HepG2 (cell line): ENCODE data around the gene NOB1. TPM values are rescaled to one million over a fixed set of nuclear protein-coding genes. Genes with fewer than 3 reads are reported as not detected.

ENCODE experiments used
- ATAC-seq: fragments of 200-7000 bp; cut with Tn5 transposase; 3 replicates; pipeline ENCODE4 v1.9.1; 2020; ENCODE audit warnings: mild to moderate bottlenecking, moderate library complexity
- BruUV-seq: library from RNA; stranded (reverse); fragments of 400-500 nt; replicated peaks from 2 replicates; lab custom pipeline; 2021; lab: Mats Ljungman, UMichigan
- CTCF ChIA-PET: fragments of 300-600 bp; formaldehyde crosslinking; extraction: SDS; loops from one replicate; lab custom pipeline; 2021; ENCODE audit warnings: low total read pairs, inconsistent platforms, low intra/inter-chr PET ratio; lab: Yijun Ruan, JAX
- POLR2A ChIA-PET: fragments of 350-600 bp; sonication (Branson Sonifier 250); formaldehyde crosslinking; loops from one replicate; lab custom pipeline; 2020; ENCODE audit warnings: antibody characterized with exemption, inconsistent platforms; lab: Yijun Ruan, JAX
- DNase-seq: peaks from one replicate; pipeline ENCODE4 v3.0.0-alpha.2; 2015; ENCODE audit warnings: low spot score
- FAIRE-seq: peaks from 3 replicates; lab custom pipeline; 2011; peaks lifted over from hg19 to GRCh38; lab: Jason Lieb, UNC
- H2AFZ ChIP-seq: one replicate; pipeline ENCODE4 v1.6.1; 2011; ENCODE audit warnings: low read length, inconsistent platforms
- H3K27ac ChIP-seq: fragments of 300-600 bp; 3 replicates; pipeline ENCODE4 v1.8.0; 2011; ENCODE audit warnings: mixed run types, mild to moderate bottlenecking, mixed read lengths, low read length, inconsistent platforms; ENCODE audit not compliant: insufficient read depth; ENCODE audit errors: extremely low read length
- H3K27me3 ChIP-seq, 2 experiments: fragments of 200-600 bp in 1 of 2; 2 replicates in 1 of 2; 3 replicates in 1 of 2; pipeline versions ENCODE4 v1.6.0 to v1.8.0; 2011; ENCODE audit warnings: low read length in 2 of 2, mild to moderate bottlenecking in 2 of 2, moderate library complexity in 2 of 2, inconsistent platforms in 1 of 2; ENCODE audit not compliant: insufficient read depth in 2 of 2, control insufficient read depth in 1 of 2
- H3K36me3 ChIP-seq, 2 experiments: fragments of 200-600 bp in 1 of 2; replicated peaks in 1 of 2; 2 replicates in 1 of 2; 3 replicates in 1 of 2; pipeline versions ENCODE4 v1.5.1 to v1.8.0; 2011; ENCODE audit warnings: low read length in 2 of 2, inconsistent platforms in 1 of 2; ENCODE audit not compliant: insufficient read depth in 2 of 2, control insufficient read depth in 1 of 2
- H3K4me1 ChIP-seq: 2 replicates; pipeline ENCODE4 v1.5.1; 2012; ENCODE audit warnings: low read length, inconsistent platforms; ENCODE audit not compliant: insufficient read depth
- H3K4me2 ChIP-seq: 2 replicates; pipeline ENCODE4 v1.6.0; 2011; ENCODE audit warnings: low read depth, low read length, inconsistent platforms
- H3K4me3 ChIP-seq, 3 experiments: fragments of 200-600 bp in 1 of 3; sonication (generic), shearing (Covaris generic) in 1 of 3; replicated peaks in 1 of 3; 2 replicates each; pipeline ENCODE4 v1.5.1; 2011 to 2016; ENCODE audit warnings: low read length in 3 of 3, inconsistent platforms in 2 of 3, low read depth in 2 of 3, mild to moderate bottlenecking in 2 of 3, control low read depth in 1 of 3, mixed read lengths in 1 of 3; ENCODE audit not compliant: insufficient read depth in 1 of 3
- H3K79me2 ChIP-seq: one replicate; pipeline ENCODE4 v1.6.1; 2011; ENCODE audit warnings: low read length, inconsistent platforms; ENCODE audit not compliant: insufficient read depth
- H3K9ac ChIP-seq: 2 replicates; pipeline ENCODE4 v1.6.0; 2011; ENCODE audit warnings: mild to moderate bottlenecking, low read depth, low read length, inconsistent platforms; ENCODE audit not compliant: insufficient read depth
- H3K9me3 ChIP-seq: 2 replicates; pipeline ENCODE4 v1.5.1; 2012; ENCODE audit warnings: mild to moderate bottlenecking, low read length
- H4K20me1 ChIP-seq: 2 replicates; pipeline ENCODE4 v1.6.0; 2011; ENCODE audit warnings: inconsistent platforms, mild to moderate bottlenecking, low read length, moderate library complexity; ENCODE audit not compliant: insufficient read depth
- HMGA1 ChIP-seq: sonication (generic); formaldehyde crosslinking; conservative IDR thresholded peaks from 2 replicates; pipeline ENCODE4 v1.4.0; 2020; ENCODE audit warnings: missing genetic modification reagents
- KAT2B ChIP-seq: fragments of 150-350 bp; IDR thresholded peaks from 2 replicates; pipeline ENCODE4 v1.6.1; 2014; ENCODE audit warnings: low read depth, low read length, borderline replicate concordance
- KLF9 ChIP-seq: IDR thresholded peaks from 2 replicates; pipeline ENCODE4 v1.6.1; 2016; ENCODE audit warnings: low read depth
- MXD4 ChIP-seq: IDR thresholded peaks from 2 replicates; pipeline ENCODE4 v1.6.1; 2016; ENCODE audit warnings: mild to moderate bottlenecking, missing biosample characterization, missing genetic modification reagents
- RFX5 ChIP-seq: IDR thresholded peaks from 2 replicates; pipeline ENCODE4 v1.6.1; 2011; ENCODE audit warnings: low read depth, low read length, improper control_type of control experiment
- TGIF2 ChIP-seq: IDR thresholded peaks from 2 replicates; pipeline ENCODE4 v1.6.1; 2016; ENCODE audit warnings: control low read depth, missing compliant biosample characterization
- ZBTB8A ChIP-seq: sonication (generic); formaldehyde crosslinking; IDR thresholded peaks from 2 replicates; pipeline ENCODE4 v1.4.0; 2020; ENCODE audit warnings: mild to moderate bottlenecking, low read depth, missing genetic modification reagents, borderline replicate concordance
- ZMYM4 ChIP-seq: sonication (generic); formaldehyde crosslinking; IDR thresholded peaks from 2 replicates; pipeline ENCODE4 v1.8.1; 2023; ENCODE audit warnings: mild to moderate bottlenecking, missing genetic modification reagents
- ZNF337 ChIP-seq: sonication (generic); formaldehyde crosslinking; IDR thresholded peaks from 2 replicates; pipeline ENCODE4 v1.5.1; 2020; ENCODE audit warnings: missing genetic modification reagents, low read depth, mild to moderate bottlenecking, borderline replicate concordance
- ZNF556 ChIP-seq: sonication (generic); formaldehyde crosslinking; IDR thresholded peaks from 2 replicates; pipeline ENCODE4 v1.4.0; 2020; ENCODE audit warnings: mild to moderate bottlenecking, missing genetic modification reagents, borderline replicate concordance
- ZNF557 ChIP-seq: sonication (generic); formaldehyde crosslinking; IDR thresholded peaks from 2 replicates; pipeline ENCODE4 v1.4.0; 2020; ENCODE audit warnings: missing genetic modification reagents
- ZNF577 ChIP-seq: sonication (generic); formaldehyde crosslinking; IDR thresholded peaks from 2 replicates; pipeline ENCODE4 v1.4.0; 2020; ENCODE audit warnings: mild to moderate bottlenecking, low read depth, missing genetic modification reagents, borderline replicate concordance
- ZNF607 ChIP-seq: sonication (generic); formaldehyde crosslinking; IDR thresholded peaks from 2 replicates; pipeline ENCODE4 v1.5.1; 2020; ENCODE audit warnings: missing genetic modification reagents, mild to moderate bottlenecking, borderline replicate concordance
- ZNF703 ChIP-seq: sonication (generic); formaldehyde crosslinking; IDR thresholded peaks from 2 replicates; pipeline ENCODE4 v1.5.1; 2020; ENCODE audit warnings: missing genetic modification reagents, mild to moderate bottlenecking, moderate library complexity, borderline replicate concordance
- ZNF775 ChIP-seq: sonication (generic); formaldehyde crosslinking; IDR thresholded peaks from 2 replicates; pipeline ENCODE4 v1.4.0; 2020; ENCODE audit warnings: missing genetic modification reagents, mild to moderate bottlenecking, moderate library complexity, borderline replicate concordance
- ZNF792 ChIP-seq: IDR thresholded peaks from 2 replicates; pipeline ENCODE4 v1.6.1; 2016
- WGBS: methylation state at CpG from one replicate; pipeline ENCODE4 v1.1.6; 2017; ENCODE audit warnings: low lambda C conversion rate; 5-methylcytosine and 5-hydroxymethylcytosine counted together
- in situ Hi-C: cut with HindIII; loops from 2 replicates; pipeline ENCODE4 v1.10.0; 2017; ENCODE audit warnings: low pct_unique_long_range_greater_than_20kb; ENCODE audit not compliant: extremely low pct_ligation_motif_present
- intact Hi-C: fragments of 100-400 bp; cut with micrococcal nuclease; formaldehyde crosslinking; loops from one replicate; pipeline ENCODE4 v1.10.0; 2022; ENCODE audit not compliant: unreplicated experiment
- polyA plus RNA-seq, 8 experiments: library from polyadenylated mRNA; depleted of rRNA in 3 of 8; stranded (reverse) in 7 of 8; unstranded in 1 of 8; fragments of >200 nt; fragmentation: Illumina TruSeq in 4 of 8; extraction: Trizol in 4 of 8; gene quantifications; 2 replicates each; pipeline versions ENCODE4 v1.2.1 to v1.2.3, GENCODE V29; 2011 to 2016; ENCODE audit warnings: low read depth in 4 of 8, missing spikeins in 1 of 8, mixed read lengths in 1 of 8; ENCODE audit not compliant: insufficient read depth in 1 of 8
- total RNA-seq, 5 experiments: library from RNA; depleted of rRNA; stranded (reverse); fragments of >200 nt; fragmentation: Illumina TruSeq; extraction: Trizol; gene quantifications; 2 replicates each; pipeline ENCODE4 v1.2.3, GENCODE V29; 2016; ENCODE audit warnings: low read depth in 1 of 5
- TF ChIP-seq, protein P1 (sequence below): sonication (generic); formaldehyde crosslinking; IDR thresholded peaks from 2 replicates; pipeline ENCODE4 v1.4.0; 2020; ENCODE audit warnings: mild to moderate bottlenecking, missing genetic modification reagents

NOB1 gene
- total and polyA plus RNA-seq, 2 of the 13 experiments (the other 11 are each of a cell fraction or from before 2014, with no cell fraction given), result 47.1 to 162 TPM

DNA sequence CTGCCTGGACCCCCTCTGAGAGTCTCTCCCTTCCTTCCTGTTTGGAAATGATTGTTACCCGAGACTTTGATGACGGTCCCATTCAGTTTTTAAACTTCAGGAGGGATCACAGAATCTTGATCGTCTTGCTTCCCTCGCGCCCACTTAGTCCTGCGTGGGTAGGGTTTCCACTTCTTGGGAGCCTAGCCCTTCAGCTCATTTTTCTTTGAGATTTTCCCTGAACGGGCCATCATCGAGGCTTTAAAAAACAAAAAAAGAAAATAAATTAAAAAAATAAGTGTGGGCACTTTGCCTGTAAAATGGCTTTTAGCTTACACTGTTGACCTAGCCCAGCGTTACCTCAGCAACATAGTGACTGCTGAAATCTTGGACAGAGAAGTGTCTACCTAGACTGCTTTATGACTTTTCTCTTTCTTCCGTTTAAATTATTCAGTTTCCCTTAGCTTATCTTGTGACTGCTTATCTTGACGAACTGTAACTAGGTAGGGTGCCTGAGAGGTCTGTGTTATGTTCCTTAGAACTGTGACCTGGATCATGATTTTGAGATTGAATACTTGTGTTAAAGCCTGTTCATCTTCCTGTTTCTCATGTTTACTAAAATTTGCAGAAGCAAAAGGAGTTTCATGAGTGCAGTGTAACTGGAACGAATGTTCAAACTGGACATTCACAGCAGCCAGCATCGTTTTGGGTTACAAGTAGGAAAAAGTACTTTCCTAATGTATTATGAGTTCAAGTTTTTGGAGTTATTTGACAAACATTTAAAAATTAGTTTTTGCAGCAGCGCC is 8.3 kb upstream of the NOB1 start (continued):
- TF ChIP-seq KLF9 (no peak), ZNF607 (CRISPR knock-in tag) (no peak)

DNA sequence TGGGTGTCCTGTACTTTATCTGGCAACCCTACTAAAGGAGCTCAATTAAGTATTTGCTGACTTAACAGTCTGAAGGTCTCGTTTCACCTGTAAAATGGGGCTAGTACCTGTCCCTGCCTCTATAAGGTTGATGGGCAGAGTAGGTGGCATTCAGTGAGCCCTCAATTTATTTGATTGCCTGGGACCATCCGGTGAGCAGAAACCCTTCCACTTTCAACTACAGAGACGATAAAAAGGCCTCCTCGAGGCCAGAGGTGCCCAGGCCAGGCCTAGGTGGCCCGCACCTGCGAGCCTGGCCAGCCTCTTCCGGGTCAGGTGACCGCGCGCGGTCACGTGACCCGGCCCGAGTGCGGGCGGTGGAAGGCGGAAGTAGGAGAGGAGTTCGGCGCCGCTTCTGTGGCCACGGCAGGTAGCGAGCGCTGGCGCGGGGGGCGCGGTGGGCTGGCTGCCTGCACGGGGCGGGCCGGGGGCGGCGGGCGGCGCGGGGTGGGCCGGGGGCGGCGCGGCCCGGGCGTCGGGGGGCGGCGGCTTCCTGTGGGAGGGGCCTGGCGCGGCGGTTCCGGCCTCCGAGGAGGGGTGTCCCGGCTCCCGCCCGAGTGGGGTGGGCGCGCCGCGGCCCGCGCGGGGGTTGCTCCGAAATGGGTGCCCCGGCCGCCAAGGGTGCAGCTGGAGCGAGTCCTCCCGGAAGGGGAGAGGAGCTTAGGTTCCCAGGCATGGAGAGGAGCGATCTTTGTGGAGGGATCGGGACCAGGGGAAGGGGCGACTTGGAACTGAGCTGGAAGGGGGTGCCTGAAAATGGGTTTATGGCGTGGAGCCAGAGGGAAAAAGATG is 7.5 kb upstream of the NOB1 start, which contains the start of gene WWP2:
Gene WWP2 (plus strand): TSS at position 350 of the 831 bp plus-strand sequence. CDS start 24,679 bp downstream, outside the sequence.
- no peak for FAIRE-seq
- Histone ChIP-seq H3K9me3 (no peaks in the 10 kb centered on the region), H3K36me3 (no peaks in the 10 kb centered on the region), H3K79me2 (peaks cover 46% of the 10 kb centered on the region), H3K4me3 (peak within 1 kb of the TSS; percentile 95 to 99 (median 95)), H3K9ac (peak within 1 kb of the TSS; percentile 94), H3K27ac (peak within 1 kb of the TSS; percentile 85), H4K20me1 (no peaks in the 10 kb centered on the region), H3K27me3 (no peaks in the 10 kb centered on the region; a peak in 2 of 5 replicates), H2AFZ (peak within 1 kb of the TSS; percentile 94), H3K4me2 (peak within 1 kb of the TSS; percentile 90), H3K4me1 (peaks cover 52% of the 10 kb centered on the region)
- ChIA-PET CTCF (no interaction called here), POLR2A (interaction anchor here (0.6 to 2.0 kb wide), 12 partner anchors 8 to 366 kb away, joined by 3 to 15 read pairs (median 4); partner anchors contain the start of genes NOB1 and NQO1)
- DNase-seq, result peak; percentile 77
- in situ Hi-C loops (no loop called here), intact Hi-C loops (no loop called here)
- WGBS, result 3% methylated on average over 34 of the region's 68 CpGs
- no TSS peak for BruUV-seq
- peak; percentile 86 for ATAC-seq
- no peak for TF ChIP-seq ZNF703 (CRISPR knock-in tag)
- no peak for TF ChIP-seq ZNF557 (CRISPR knock-in tag)
- no peak for TF ChIP-seq ZBTB8A (CRISPR knock-in tag)
- no peak for TF ChIP-seq KAT2B
- peak; percentile 40; the same call in 1 of the 2 replicates for TF ChIP-seq TGIF2
- TF ChIP-seq ZNF337 (CRISPR knock-in tag), result no peak
- peak; percentile 36; the same call in 1 of the 2 replicates for TF ChIP-seq ZNF792 (CRISPR knock-in tag)
- peak; percentile 57 for TF ChIP-seq MXD4
- TF ChIP-seq ZMYM4 (CRISPR knock-in tag), result peak; percentile 54; the same call in 1 of the 2 replicates
- no peak for TF ChIP-seq RFX5
- TF ChIP-seq ZNF556, result no peak; the same call in 1 of the 2 replicates
- TF ChIP-seq ZNF577 (CRISPR knock-in tag), result no peak
- TF ChIP-seq HMGA1 (CRISPR knock-in tag), result no peak
- TF ChIP-seq, protein P1, sequence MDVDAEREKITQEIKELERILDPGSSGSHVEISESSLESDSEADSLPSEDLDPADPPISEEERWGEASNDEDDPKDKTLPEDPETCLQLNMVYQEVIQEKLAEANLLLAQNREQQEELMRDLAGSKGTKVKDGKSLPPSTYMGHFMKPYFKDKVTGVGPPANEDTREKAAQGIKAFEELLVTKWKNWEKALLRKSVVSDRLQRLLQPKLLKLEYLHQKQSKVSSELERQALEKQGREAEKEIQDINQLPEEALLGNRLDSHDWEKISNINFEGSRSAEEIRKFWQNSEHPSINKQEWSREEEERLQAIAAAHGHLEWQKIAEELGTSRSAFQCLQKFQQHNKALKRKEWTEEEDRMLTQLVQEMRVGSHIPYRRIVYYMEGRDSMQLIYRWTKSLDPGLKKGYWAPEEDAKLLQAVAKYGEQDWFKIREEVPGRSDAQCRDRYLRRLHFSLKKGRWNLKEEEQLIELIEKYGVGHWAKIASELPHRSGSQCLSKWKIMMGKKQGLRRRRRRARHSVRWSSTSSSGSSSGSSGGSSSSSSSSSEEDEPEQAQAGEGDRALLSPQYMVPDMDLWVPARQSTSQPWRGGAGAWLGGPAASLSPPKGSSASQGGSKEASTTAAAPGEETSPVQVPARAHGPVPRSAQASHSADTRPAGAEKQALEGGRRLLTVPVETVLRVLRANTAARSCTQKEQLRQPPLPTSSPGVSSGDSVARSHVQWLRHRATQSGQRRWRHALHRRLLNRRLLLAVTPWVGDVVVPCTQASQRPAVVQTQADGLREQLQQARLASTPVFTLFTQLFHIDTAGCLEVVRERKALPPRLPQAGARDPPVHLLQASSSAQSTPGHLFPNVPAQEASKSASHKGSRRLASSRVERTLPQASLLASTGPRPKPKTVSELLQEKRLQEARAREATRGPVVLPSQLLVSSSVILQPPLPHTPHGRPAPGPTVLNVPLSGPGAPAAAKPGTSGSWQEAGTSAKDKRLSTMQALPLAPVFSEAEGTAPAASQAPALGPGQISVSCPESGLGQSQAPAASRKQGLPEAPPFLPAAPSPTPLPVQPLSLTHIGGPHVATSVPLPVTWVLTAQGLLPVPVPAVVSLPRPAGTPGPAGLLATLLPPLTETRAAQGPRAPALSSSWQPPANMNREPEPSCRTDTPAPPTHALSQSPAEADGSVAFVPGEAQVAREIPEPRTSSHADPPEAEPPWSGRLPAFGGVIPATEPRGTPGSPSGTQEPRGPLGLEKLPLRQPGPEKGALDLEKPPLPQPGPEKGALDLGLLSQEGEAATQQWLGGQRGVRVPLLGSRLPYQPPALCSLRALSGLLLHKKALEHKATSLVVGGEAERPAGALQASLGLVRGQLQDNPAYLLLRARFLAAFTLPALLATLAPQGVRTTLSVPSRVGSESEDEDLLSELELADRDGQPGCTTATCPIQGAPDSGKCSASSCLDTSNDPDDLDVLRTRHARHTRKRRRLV, result 0 out of 2 replicates have a peak, but pooled peaks have one; percentile 8
- TF ChIP-seq ZNF775, result no peak
